Body of pancreas (tissue), 4 donors: Measurements from ENCODE around the gene DMRT2. TPM values are rescaled to one million over a fixed set of nuclear protein-coding genes. Genes with fewer than 3 reads are reported as not detected.

Source experiments
- ATAC-seq: fragments of 150-250 bp; one replicate; pipeline ENCODE4 v1.9.1; 2016
- DNase-seq, 4 donors: peaks; one replicate each; pipeline ENCODE4 v3.0.0-alpha.2; 2019
- H3K27ac ChIP-seq, 4 donors: fragments of 200-600 bp; sonication (generic); 1 replicate in 3 of 4; 2 replicates in 1 of 4; pipeline versions ENCODE4 v1.5.1 to v1.6.1; 2016 to 2019; ENCODE audit warnings: mild to moderate bottlenecking in 1 of 4, mixed read lengths in 1 of 4, moderate library complexity in 1 of 4
- H3K27me3 ChIP-seq, 2 donors: fragments of 200-600 bp; sonication (generic); one replicate each; pipeline ENCODE4 v1.6.0; 2016; ENCODE audit warnings: mild to moderate bottlenecking in 1 of 2
- H3K36me3 ChIP-seq, 2 donors: fragments of 200-600 bp; sonication (generic); replicated peaks in 1 of 2; 2 replicates each; pipeline ENCODE4 v1.5.1; 2016; ENCODE audit warnings: low read depth in 2 of 2; ENCODE audit not compliant: insufficient read depth in 1 of 2
- H3K4me1 ChIP-seq: fragments of 200-600 bp; sonication (generic); one replicate; pipeline ENCODE4 v1.6.0; 2016
- H3K4me3 ChIP-seq, 2 donors: fragments of 200-600 bp; sonication (generic); 1 replicate in 1 of 2; 2 replicates in 1 of 2; pipeline ENCODE4 v1.5.1; 2016 to 2019
- H3K9me3 ChIP-seq, 3 donors: fragments of 200-600 bp; sonication (generic); 1 replicate in 2 of 3; 2 replicates in 1 of 3; pipeline ENCODE4 v1.5.1; 2016
- CTCF ChIP-seq, 7 experiments: fragments of 450-650 bp in 4 of 7; fragments of 200-600 bp in 3 of 7; sonication (generic) in 3 of 7; IDR thresholded peaks; one replicate each; pipeline ENCODE4 v1.5.1; 2016 to 2019; ENCODE audit warnings: antibody characterized with exemption in 7 of 7
- POLR2A ChIP-seq, 3 donors: fragments of 450-650 bp; IDR thresholded peaks; one replicate each; pipeline ENCODE4 v1.6.1; 2016; ENCODE audit warnings: antibody characterized with exemption in 3 of 3, mild to moderate bottlenecking in 2 of 3
- WGBS, 2 donors: methylation state at CpG; one replicate each; pipeline ENCODE4 v1.1.5; 2017; 5-methylcytosine and 5-hydroxymethylcytosine counted together
- intact Hi-C: fragments of 100-400 bp; cut with DNase I; formaldehyde crosslinking; loops from one replicate; pipeline ENCODE4 v1.15.1; 2023
- total RNA-seq, 2 donors: library from RNA; depleted of rRNA; stranded (reverse); fragments of >200 nt; gene quantifications; one replicate each; pipeline ENCODE4 v1.1.0, GENCODE V29; 2016

The DMRT2 gene
- total RNA-seq, 2 donors from 2014 or later, result 4.0 TPM; not detected in 1

- Histone ChIP-seq H3K36me3 (no peaks in the 10 kb centered on the region), H3K27me3 (peaks cover 0 to 50% of the 10 kb centered on the region in 2 donors), H3K9me3 (no peaks in the 10 kb centered on the region), H3K4me1 (peaks cover 41% of the 10 kb centered on the region), H3K27ac (no peak overlapping the region), H3K4me3 (no peak overlapping the region)
- intact Hi-C loops, result no loop called here
- TF ChIP-seq CTCF (IDR thresholded peaks at IDR 0.05) (no peak), POLR2A (IDR thresholded peaks at IDR 0.05) (no peak)
- WGBS, 2 donors, result 7% methylated on average over 23 to 41 of the region's 41 CpGs
- no peak for ATAC-seq
- no peak for DNase-seq
Measured at GRCh38 chr9:1052365-1053281, 2.5 kb downstream of the DMRT2 start.

- no peaks in the 10 kb centered on the region for H3K36me3 ChIP-seq
- peaks cover 0 to 49% of the 10 kb centered on the region in 2 donors for H3K27me3 ChIP-seq
- 16 to 17% methylated on average over 9 of the region's 9 CpGs for WGBS, 2 donors
- no peak overlapping the region for H3K4me3 ChIP-seq
- intact Hi-C loops, result no loop called here
- TF ChIP-seq CTCF (IDR thresholded peaks at IDR 0.05), result no peak
- TF ChIP-seq POLR2A (IDR thresholded peaks at IDR 0.05), result no peak
- no peak overlapping the region for H3K27ac ChIP-seq
- ATAC-seq, result no peak
- no peaks in the 10 kb centered on the region for H3K9me3 ChIP-seq
- H3K4me1 ChIP-seq, result peaks cover 35% of the 10 kb centered on the region
- DNase-seq, result no peak
Measured at GRCh38 chr9:1053282-1053621, 3.1 kb downstream of the DMRT2 start.

- ATAC-seq (no peak), DNase-seq (no peak)
- no peak for TF ChIP-seq POLR2A (IDR thresholded peaks at IDR 0.05)
- TF ChIP-seq CTCF (IDR thresholded peaks at IDR 0.05), result no peak
- H3K4me1 ChIP-seq, result peaks cover 29% of the 10 kb centered on the region
- H3K9me3 ChIP-seq, result no peaks in the 10 kb centered on the region
- H3K27ac ChIP-seq, result no peak overlapping the region
- intact Hi-C loops, result no loop called here
- H3K36me3 ChIP-seq, result no peaks in the 10 kb centered on the region
- WGBS, 2 donors, result 16 to 19% methylated on average over 10 of the region's 10 CpGs
- H3K4me3 ChIP-seq, result no peak overlapping the region
- peaks cover 0 to 42% of the 10 kb centered on the region in 2 donors for H3K27me3 ChIP-seq
Measured at GRCh38 chr9:1053986-1054425, 3.8 kb downstream of the DMRT2 start.

GRCh38 chr9:1055166-1055565 lies 5.0 kb downstream of the DMRT2 start:
- TF ChIP-seq CTCF (IDR thresholded peaks at IDR 0.05), result no peak
- no peak for TF ChIP-seq POLR2A (IDR thresholded peaks at IDR 0.05)
- Histone ChIP-seq H3K9me3 (no peaks in the 10 kb centered on the region), H3K27me3 (peaks cover 0 to 41% of the 10 kb centered on the region in 2 donors), H3K36me3 (no peaks in the 10 kb centered on the region), H3K27ac (no peak overlapping the region), H3K4me1 (peaks cover 23% of the 10 kb centered on the region), H3K4me3 (no peak overlapping the region)
- ATAC-seq (no peak), DNase-seq (no peak)
- WGBS, 2 donors, result 23 to 26% methylated on average over 5 of the region's 5 CpGs
- intact Hi-C loops, result no loop called here

- Histone ChIP-seq H3K4me3 (no peak overlapping the region), H3K27me3 (peaks cover 0 to 21% of the 10 kb centered on the region in 2 donors), H3K9me3 (no peaks in the 10 kb centered on the region), H3K27ac (no peak overlapping the region), H3K4me1 (no peaks in the 10 kb centered on the region), H3K36me3 (no peaks in the 10 kb centered on the region)
- no peak for TF ChIP-seq CTCF (IDR thresholded peaks at IDR 0.05)
- TF ChIP-seq POLR2A (IDR thresholded peaks at IDR 0.05), result no peak
- ATAC-seq (no peak), DNase-seq (no peak)
- intact Hi-C loops, result no loop called here
- WGBS, 2 donors, result 48 to 54% methylated on average over 3 of the region's 3 CpGs
Measured at GRCh38 chr9:1057910-1058309, 7.8 kb downstream of the DMRT2 start.
